ENCODE data around the gene ARF1. TPM values are rescaled to one million over a fixed set of nuclear protein-coding genes. Genes with fewer than 3 reads are reported as not detected.
A peak's percentile ranks its signal among the peaks of the same experiment; 100 is the strongest.

The ARF1 gene
- total RNA-seq, 1 experiment from 2014 or later: 330 TPM

DNA sequence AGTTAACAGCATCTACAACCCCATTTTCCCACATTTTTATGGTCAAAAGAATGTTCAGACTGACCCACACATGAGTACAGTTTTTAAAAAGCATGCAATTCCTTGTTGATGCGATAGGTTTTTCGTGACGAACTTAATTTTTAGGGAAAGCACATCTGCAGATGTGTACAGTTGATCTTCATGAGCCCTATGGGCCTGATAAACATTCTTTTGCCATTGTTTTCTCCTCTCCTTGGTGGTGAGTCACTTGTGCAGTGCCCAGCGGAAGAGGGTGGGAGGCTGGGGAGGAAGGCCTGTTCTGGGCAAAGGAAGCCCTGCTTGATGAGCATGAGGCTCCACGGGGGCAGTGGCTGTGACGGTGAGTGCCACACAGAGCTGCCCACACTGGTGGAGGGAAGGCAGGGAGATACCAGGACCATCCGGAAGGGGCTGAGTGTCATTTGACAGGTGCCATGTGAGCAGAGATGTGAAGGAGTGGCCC is 5.3 kb downstream of the ARF1 start:
- Mint-ChIP-seq H3K27me3 (ENCODE audit: low read depth) (no peaks in the 10 kb centered on the region), H3K9me3 (no peaks in the 10 kb centered on the region), H3K4me3 (no peak overlapping the region), H3K4me1 (peaks cover 44% of the 10 kb centered on the region), H3K36me3 (peaks cover 30% of the 10 kb centered on the region), H3K27ac (peak overlapping the region; percentile 63; the same call in 1 of the 2 replicates)
- DNase-seq (ENCODE audit: low spot score) (no peak), ATAC-seq (no peak)
- TF ChIP-seq ZNF263 (CRISPR knock-in tag; IDR thresholded peaks at IDR 0.05; ENCODE audit: low read depth): no peak
- TF ChIP-seq, protein P1, sequence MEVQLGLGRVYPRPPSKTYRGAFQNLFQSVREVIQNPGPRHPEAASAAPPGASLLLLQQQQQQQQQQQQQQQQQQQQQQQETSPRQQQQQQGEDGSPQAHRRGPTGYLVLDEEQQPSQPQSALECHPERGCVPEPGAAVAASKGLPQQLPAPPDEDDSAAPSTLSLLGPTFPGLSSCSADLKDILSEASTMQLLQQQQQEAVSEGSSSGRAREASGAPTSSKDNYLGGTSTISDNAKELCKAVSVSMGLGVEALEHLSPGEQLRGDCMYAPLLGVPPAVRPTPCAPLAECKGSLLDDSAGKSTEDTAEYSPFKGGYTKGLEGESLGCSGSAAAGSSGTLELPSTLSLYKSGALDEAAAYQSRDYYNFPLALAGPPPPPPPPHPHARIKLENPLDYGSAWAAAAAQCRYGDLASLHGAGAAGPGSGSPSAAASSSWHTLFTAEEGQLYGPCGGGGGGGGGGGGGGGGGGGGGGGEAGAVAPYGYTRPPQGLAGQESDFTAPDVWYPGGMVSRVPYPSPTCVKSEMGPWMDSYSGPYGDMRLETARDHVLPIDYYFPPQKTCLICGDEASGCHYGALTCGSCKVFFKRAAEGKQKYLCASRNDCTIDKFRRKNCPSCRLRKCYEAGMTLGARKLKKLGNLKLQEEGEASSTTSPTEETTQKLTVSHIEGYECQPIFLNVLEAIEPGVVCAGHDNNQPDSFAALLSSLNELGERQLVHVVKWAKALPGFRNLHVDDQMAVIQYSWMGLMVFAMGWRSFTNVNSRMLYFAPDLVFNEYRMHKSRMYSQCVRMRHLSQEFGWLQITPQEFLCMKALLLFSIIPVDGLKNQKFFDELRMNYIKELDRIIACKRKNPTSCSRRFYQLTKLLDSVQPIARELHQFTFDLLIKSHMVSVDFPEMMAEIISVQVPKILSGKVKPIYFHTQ (CRISPR knock-in tag; IDR thresholded peaks at IDR 0.05): no peak
- TF ChIP-seq ZNF396 (CRISPR knock-in tag; IDR thresholded peaks at IDR 0.05; ENCODE audit: borderline replicate concordance): no peak
- TF ChIP-seq NFATC4 (CRISPR knock-in tag; IDR thresholded peaks at IDR 0.05): no peak
- TF ChIP-seq, protein P2, sequence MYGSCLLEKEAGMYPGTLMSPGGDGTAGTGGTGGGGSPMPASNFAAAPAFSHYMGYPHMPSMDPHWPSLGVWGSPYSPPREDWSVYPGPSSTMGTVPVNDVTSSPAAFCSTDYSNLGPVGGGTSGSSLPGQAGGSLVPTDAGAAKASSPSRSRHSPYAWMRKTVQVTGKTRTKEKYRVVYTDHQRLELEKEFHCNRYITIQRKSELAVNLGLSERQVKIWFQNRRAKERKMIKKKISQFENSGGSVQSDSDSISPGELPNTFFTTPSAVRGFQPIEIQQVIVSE (CRISPR knock-in tag; IDR thresholded peaks at IDR 0.05; ENCODE audit: borderline replicate concordance): no peak
- no peak for TF ChIP-seq SOX15 (CRISPR knock-in tag; IDR thresholded peaks at IDR 0.05)
- no peak for TF ChIP-seq ATF1 (CRISPR knock-in tag; IDR thresholded peaks at IDR 0.05)
- TF ChIP-seq, protein P3, sequence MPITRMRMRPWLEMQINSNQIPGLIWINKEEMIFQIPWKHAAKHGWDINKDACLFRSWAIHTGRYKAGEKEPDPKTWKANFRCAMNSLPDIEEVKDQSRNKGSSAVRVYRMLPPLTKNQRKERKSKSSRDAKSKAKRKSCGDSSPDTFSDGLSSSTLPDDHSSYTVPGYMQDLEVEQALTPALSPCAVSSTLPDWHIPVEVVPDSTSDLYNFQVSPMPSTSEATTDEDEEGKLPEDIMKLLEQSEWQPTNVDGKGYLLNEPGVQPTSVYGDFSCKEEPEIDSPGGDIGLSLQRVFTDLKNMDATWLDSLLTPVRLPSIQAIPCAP (CRISPR knock-in tag; IDR thresholded peaks at IDR 0.05): no peak
- no peak for TF ChIP-seq FOXJ3 (CRISPR knock-in tag; IDR thresholded peaks at IDR 0.05; ENCODE audit: borderline replicate concordance)
- no peak for TF ChIP-seq FOXP4 (CRISPR knock-in tag; IDR thresholded peaks at IDR 0.05)
- TF ChIP-seq GTF2I (CRISPR knock-in tag; conservative IDR thresholded peaks at IDR 0.05): no peak
- no peak for TF ChIP-seq EMX1 (CRISPR knock-in tag; IDR thresholded peaks at IDR 0.05)
- TF ChIP-seq CTCF (IDR thresholded peaks at IDR 0.05): no peak
- no peak for TF ChIP-seq ESRRA (CRISPR knock-in tag; IDR thresholded peaks at IDR 0.05; ENCODE audit: borderline replicate concordance)
- no peak for TF ChIP-seq ATF6 (CRISPR knock-in tag; IDR thresholded peaks at IDR 0.05)
- no peak for TF ChIP-seq ZNF512 (CRISPR knock-in tag; IDR thresholded peaks at IDR 0.05; ENCODE audit: borderline replicate concordance)
- TF ChIP-seq TCF7 (CRISPR knock-in tag; IDR thresholded peaks at IDR 0.05; ENCODE audit: low read depth): no peak
- ChIA-PET POLR2A (no interaction called here), CTCF (no interaction called here)

All from WTC11 (cell line).